H1 (cell line): Measurements from ENCODE around the gene ELMO1. TPM values are rescaled to one million over a fixed set of nuclear protein-coding genes. Genes with fewer than 3 reads are reported as not detected.

ENCODE experiments used
- CTCF ChIA-PET: fragments of 300-600 bp; sonication (Branson Sonifier 250); formaldehyde crosslinking; loops from one replicate; lab custom pipeline; 2021; ENCODE audit not compliant: partially characterized antibody; lab: Charles Lee
- POLR2A ChIA-PET: fragments of 300-600 bp; sonication (Branson Sonifier 250); formaldehyde crosslinking; loops from one replicate; lab custom pipeline; 2021; ENCODE audit warnings: inconsistent platforms; ENCODE audit not compliant: partially characterized antibody; lab: Charles Lee
- DNase-seq, 2 experiments: peaks; one replicate each; pipeline versions ENCODE4 v3.0.0 to v3.0.0-alpha.2; 2010 to 2022; ENCODE audit warnings: low spot score in 2 of 2, low read depth in 1 of 2, mixed read lengths in 1 of 2
- FAIRE-seq: peaks from 2 replicates; lab custom pipeline; 2011; peaks lifted over from hg19 to GRCh38; lab: Jason Lieb, UNC
- H2AFZ ChIP-seq: 2 replicates; pipeline ENCODE4 v1.8.1; 2012; ENCODE audit warnings: low read length, inconsistent platforms
- H2AK5ac ChIP-seq: 2 replicates; pipeline ENCODE4 v1.6.1; 2013; ENCODE audit warnings: low read depth, low read length
- H2BK120ac ChIP-seq: replicated peaks from 2 replicates; pipeline ENCODE3; 2013; ENCODE audit warnings: low read depth, low read length, inconsistent platforms
- H2BK12ac ChIP-seq: 2 replicates; pipeline ENCODE4 v1.6.1; 2013; ENCODE audit warnings: low read depth, low read length
- H2BK15ac ChIP-seq: 2 replicates; pipeline ENCODE4 v1.6.1; 2013; ENCODE audit warnings: low read length
- H2BK20ac ChIP-seq: 2 replicates; pipeline ENCODE4 v1.6.1; 2013; ENCODE audit warnings: low read length
- H2BK5ac ChIP-seq: 2 replicates; pipeline ENCODE4 v1.6.1; 2013; ENCODE audit warnings: low read depth, low read length
- H3K14ac ChIP-seq: 2 replicates; pipeline ENCODE4 v1.6.1; 2013; ENCODE audit warnings: inconsistent platforms; ENCODE audit not compliant: insufficient read length
- H3K18ac ChIP-seq: 2 replicates; pipeline ENCODE4 v1.6.1; 2013; ENCODE audit warnings: low read length; ENCODE audit errors: extremely low read depth
- H3K23ac ChIP-seq: 2 replicates; pipeline ENCODE4 v1.6.1; 2013; ENCODE audit warnings: inconsistent platforms; ENCODE audit not compliant: insufficient read length
- H3K23me2 ChIP-seq: 2 replicates; pipeline ENCODE4 v1.6.1; 2013; ENCODE audit warnings: low read depth, low read length
- H3K27ac ChIP-seq: 2 replicates; pipeline ENCODE4 v1.6.1; 2011; ENCODE audit warnings: low read depth, low read length, inconsistent platforms
- H3K27me3 ChIP-seq, 4 experiments: replicated peaks in 1 of 4; 1 replicate in 1 of 4; 2 replicates in 3 of 4; pipeline versions ENCODE4 v1.6.1 to v1.8.1; 2011 to 2013; ENCODE audit warnings: low read length in 3 of 4, mild to moderate bottlenecking in 3 of 4, inconsistent platforms in 2 of 4, mixed read lengths in 2 of 4, moderate library complexity in 1 of 4; ENCODE audit not compliant: control insufficient read depth in 3 of 4, insufficient read depth in 3 of 4; ENCODE audit errors: extremely low read depth in 1 of 4
- H3K36me3 ChIP-seq, 4 experiments: 2 replicates each; pipeline versions ENCODE4 v1.6.1 to v1.8.1; 2011 to 2013; ENCODE audit warnings: mild to moderate bottlenecking in 4 of 4, low read length in 3 of 4, moderate library complexity in 2 of 4, control low read depth in 1 of 4, inconsistent platforms in 1 of 4; ENCODE audit not compliant: insufficient read depth in 4 of 4, control insufficient read depth in 2 of 4
- H3K4ac ChIP-seq: replicated peaks from 2 replicates; pipeline ENCODE3; 2013; ENCODE audit warnings: low read length, low read depth, mixed read lengths, inconsistent platforms; ENCODE audit not compliant: insufficient read length
- H3K4me1 ChIP-seq, 4 experiments: replicated peaks in 1 of 4; 1 replicate in 1 of 4; 2 replicates in 3 of 4; pipeline versions ENCODE4 v1.6.1 to v1.8.1; 2011 to 2013; ENCODE audit warnings: low read length in 3 of 4, inconsistent platforms in 2 of 4, mixed read lengths in 1 of 4; ENCODE audit not compliant: insufficient read depth in 4 of 4, control insufficient read depth in 3 of 4
- H3K4me2 ChIP-seq, 2 experiments: 2 replicates each; pipeline versions ENCODE4 v1.6.1 to v1.8.1; 2011 to 2013; ENCODE audit warnings: low read depth in 2 of 2, low read length in 2 of 2, control low read depth in 1 of 2, inconsistent platforms in 1 of 2, mild to moderate bottlenecking in 1 of 2; ENCODE audit not compliant: insufficient read depth in 1 of 2
- H3K4me3 ChIP-seq, 4 experiments: fragments of 200-600, 300-600 bp in 1 of 4; sonication (generic), shearing (Covaris generic), sonication (Bioruptor Twin) in 1 of 4; 2 replicates each; pipeline versions ENCODE4 v1.5.1 to v1.8.1; 2011 to 2016; ENCODE audit warnings: low read length in 4 of 4, low read depth in 3 of 4, control low read depth in 2 of 4, inconsistent platforms in 2 of 4, mild to moderate bottlenecking in 2 of 4, mixed read lengths in 1 of 4, moderate library complexity in 1 of 4; ENCODE audit not compliant: insufficient read depth in 2 of 4; ENCODE audit errors: extremely low read depth in 1 of 4
- H3K56ac ChIP-seq: replicated peaks from 2 replicates; pipeline ENCODE3; 2013; ENCODE audit warnings: low read depth, mild to moderate bottlenecking, mixed read lengths, low read length, inconsistent platforms; ENCODE audit not compliant: insufficient read length
- H3K79me1 ChIP-seq: 2 replicates; pipeline ENCODE4 v1.6.1; 2013; ENCODE audit warnings: low read depth, low read length, control low read depth
- H3K79me2 ChIP-seq, 2 experiments: 2 replicates each; pipeline versions ENCODE4 v1.6.1 to v1.8.1; 2012 to 2013; ENCODE audit warnings: low read length in 2 of 2, mild to moderate bottlenecking in 2 of 2, inconsistent platforms in 1 of 2; ENCODE audit not compliant: insufficient read depth in 2 of 2, control insufficient read depth in 1 of 2
- H3K9ac ChIP-seq, 4 experiments: replicated peaks in 1 of 4; 1 replicate in 1 of 4; 2 replicates in 3 of 4; pipeline versions ENCODE4 v1.6.1 to v1.8.1; 2011 to 2013; ENCODE audit warnings: low read depth in 3 of 4, low read length in 3 of 4, control low read depth in 2 of 4, mild to moderate bottlenecking in 2 of 4, moderate library complexity in 2 of 4, inconsistent platforms in 1 of 4; ENCODE audit errors: extremely low read depth in 1 of 4
- H3K9me3 ChIP-seq, 2 experiments: 2 replicates each; pipeline versions ENCODE4 v1.6.1 to v1.8.1; 2012 to 2013; ENCODE audit warnings: mild to moderate bottlenecking in 2 of 2, moderate library complexity in 2 of 2, control low read depth in 1 of 2, inconsistent platforms in 1 of 2, low read depth in 1 of 2, low read length in 1 of 2, mixed read lengths in 1 of 2; ENCODE audit not compliant: insufficient read depth in 2 of 2
- H4K20me1 ChIP-seq, 2 experiments: replicated peaks in 1 of 2; 2 replicates each; pipeline versions ENCODE3 to v1.8.1; 2011 to 2013; ENCODE audit warnings: inconsistent platforms in 2 of 2, low read length in 2 of 2, mild to moderate bottlenecking in 1 of 2; ENCODE audit not compliant: insufficient read depth in 2 of 2, control insufficient read depth in 1 of 2
- H4K5ac ChIP-seq: 2 replicates; pipeline ENCODE4 v1.6.1; 2013; ENCODE audit warnings: low read length, low read depth, mixed read lengths, inconsistent platforms; ENCODE audit not compliant: insufficient read length
- H4K8ac ChIP-seq: 2 replicates; pipeline ENCODE4 v1.8.0; 2013; ENCODE audit warnings: mild to moderate bottlenecking, moderate library complexity, low read length, inconsistent platforms; ENCODE audit not compliant: insufficient read depth; ENCODE audit errors: extremely low read depth
- H4K91ac ChIP-seq: replicated peaks from 2 replicates; pipeline ENCODE3; 2013; ENCODE audit warnings: low read length, mixed read lengths, inconsistent platforms; ENCODE audit not compliant: insufficient read length
- BRCA1 ChIP-seq: IDR thresholded peaks from 2 replicates; pipeline ENCODE4 v1.6.1; 2012; ENCODE audit warnings: low read depth, low read length, improper control_type of control experiment
- CREB1 ChIP-seq: IDR thresholded peaks from 2 replicates; pipeline ENCODE4 v1.6.1; 2012; ENCODE audit warnings: inconsistent platforms
- EP300 ChIP-seq, 2 experiments: IDR thresholded peaks; 1 replicate in 1 of 2; 2 replicates in 1 of 2; pipeline ENCODE4 v1.6.1; 2011 to 2012; ENCODE audit warnings: low read depth in 2 of 2, low read length in 2 of 2, mild to moderate bottlenecking in 2 of 2, borderline replicate concordance in 1 of 2, inconsistent platforms in 1 of 2, moderate library complexity in 1 of 2
- HDAC2 ChIP-seq, 2 experiments: fragments of 300-600 bp in 1 of 2; sonication (generic) in 1 of 2; IDR thresholded peaks; 2 replicates each; pipeline ENCODE4 v1.6.1; 2011 to 2012; ENCODE audit warnings: low read depth in 2 of 2, low read length in 2 of 2, mild to moderate bottlenecking in 2 of 2, moderate library complexity in 2 of 2, borderline replicate concordance in 1 of 2, inconsistent platforms in 1 of 2
- HDAC6 ChIP-seq: IDR thresholded peaks from one replicate; pipeline ENCODE4 v1.7.1; 2012; ENCODE audit warnings: low read depth, mild to moderate bottlenecking, inconsistent platforms, low read length, moderate library complexity
- SAP30 ChIP-seq: fragments of 300-600 bp; sonication (generic); IDR thresholded peaks from 2 replicates; pipeline ENCODE4 v1.7.1; 2012; ENCODE audit warnings: low read length, moderate library complexity, mild to moderate bottlenecking, inconsistent platforms; ENCODE audit not compliant: insufficient read depth, insufficient replicate concordance
- SP4 ChIP-seq: IDR thresholded peaks from 2 replicates; pipeline ENCODE4 v1.6.1; 2012; ENCODE audit warnings: low read length, inconsistent platforms
- WGBS, 2 experiments: shearing (Covaris generic) in 1 of 2; methylation state at CpG; one replicate each; pipeline versions ENCODE4 v1.1.6 to v1.1.7; 2013 to 2015; ENCODE audit warnings: low lambda C conversion rate in 2 of 2, mixed read lengths in 2 of 2, inconsistent platforms in 1 of 2, low coverage in 1 of 2, missing lambda C conversion rate in 1 of 2; ENCODE audit not compliant: insufficient replicate concordance in 2 of 2, insufficient coverage in 1 of 2, insufficient read length in 1 of 2; ENCODE audit errors: extremely low coverage in 1 of 2, missing lambda C conversion rate in 1 of 2; 5-methylcytosine and 5-hydroxymethylcytosine counted together
- polyA plus RNA-seq, 7 experiments: library from polyadenylated mRNA; depleted of rRNA in 3 of 7; stranded (reverse) in 5 of 7; unstranded in 2 of 7; fragments of >200 nt in 5 of 7; fragments of 200-250 nt in 2 of 7; gene quantifications; 1 replicate in 5 of 7; 2 replicates in 1 of 7; 4 replicates in 1 of 7; pipeline versions ENCODE4 v1.2.1 to v1.2.3, GENCODE V29; 2011 to 2013; ENCODE audit warnings: missing spikeins in 2 of 7, mixed read lengths in 2 of 7
- total RNA-seq: library from RNA; stranded (reverse); fragmentation: NEBNext Ultra II Directional; extraction: Animal tissue kit (Norgen Biotek cat#: 25700); gene quantifications from 2 replicates; pipeline ENCODE4 v1.2.1, GENCODE V29; 2021
- TF ChIP-seq, protein P1 (sequence below), 3 experiments: IDR thresholded peaks; 1 replicate in 2 of 3; 2 replicates in 1 of 3; pipeline versions ENCODE4 v1.5.1 to v1.6.1; 2011; ENCODE audit warnings: low read length in 3 of 3, mild to moderate bottlenecking in 3 of 3, inconsistent platforms in 2 of 3, low read depth in 1 of 3, moderate library complexity in 1 of 3; ENCODE audit not compliant: insufficient read depth in 1 of 3; ENCODE audit errors: control extremely low read depth in 1 of 3

ELMO1 gene
- total and polyA plus RNA-seq, 2 of the 8 experiments (the other 6 are each of a cell fraction or from before 2014, with no cell fraction given) = 18.4 to 21.0 TPM

GRCh38 chr7:36906956-36907635 lies 541.6 kb downstream of the ELMO1 start:
- no peak overlapping the region for H2BK20ac ChIP-seq
- POLR2A ChIA-PET = no interaction called here
- 85% methylated on average over 3 of the region's 3 CpGs; no CpG with 5 or more reads in 1 of the 2 experiments for WGBS, 2 experiments

More at GRCh38 chr7:36906956-36907635, 541.6 kb downstream of the ELMO1 start:
- H3K23ac ChIP-seq = no peak overlapping the region
- H3K9me3 ChIP-seq = no peaks in the 10 kb centered on the region
- H3K23me2 ChIP-seq = no peaks in the 10 kb centered on the region
- H3K27me3 ChIP-seq = no peaks in the 10 kb centered on the region
- DNase-seq = no peak
- peaks cover 0 to 4% (median 0%) of the 10 kb centered on the region in 4 experiments; a peak in 1 of 7 replicates for H3K4me1 ChIP-seq
- no peak overlapping the region for H3K18ac ChIP-seq
- no peak overlapping the region for H2BK5ac ChIP-seq
- TF ChIP-seq SP4 (no peak), HDAC2 (IDR thresholded peaks at IDR 0.05; ENCODE audit: borderline replicate concordance in 1 of 2, low read depth in 2 of 2, low read length in 2 of 2) (no peak), HDAC6 (no peak), SAP30 (no peak), EP300 (IDR thresholded peaks at IDR 0.05; ENCODE audit: borderline replicate concordance in 1 of 2, low read depth in 2 of 2, low read length in 2 of 2) (no peak), BRCA1 (no peak), CREB1 (no peak)
- TF ChIP-seq, protein P1, sequence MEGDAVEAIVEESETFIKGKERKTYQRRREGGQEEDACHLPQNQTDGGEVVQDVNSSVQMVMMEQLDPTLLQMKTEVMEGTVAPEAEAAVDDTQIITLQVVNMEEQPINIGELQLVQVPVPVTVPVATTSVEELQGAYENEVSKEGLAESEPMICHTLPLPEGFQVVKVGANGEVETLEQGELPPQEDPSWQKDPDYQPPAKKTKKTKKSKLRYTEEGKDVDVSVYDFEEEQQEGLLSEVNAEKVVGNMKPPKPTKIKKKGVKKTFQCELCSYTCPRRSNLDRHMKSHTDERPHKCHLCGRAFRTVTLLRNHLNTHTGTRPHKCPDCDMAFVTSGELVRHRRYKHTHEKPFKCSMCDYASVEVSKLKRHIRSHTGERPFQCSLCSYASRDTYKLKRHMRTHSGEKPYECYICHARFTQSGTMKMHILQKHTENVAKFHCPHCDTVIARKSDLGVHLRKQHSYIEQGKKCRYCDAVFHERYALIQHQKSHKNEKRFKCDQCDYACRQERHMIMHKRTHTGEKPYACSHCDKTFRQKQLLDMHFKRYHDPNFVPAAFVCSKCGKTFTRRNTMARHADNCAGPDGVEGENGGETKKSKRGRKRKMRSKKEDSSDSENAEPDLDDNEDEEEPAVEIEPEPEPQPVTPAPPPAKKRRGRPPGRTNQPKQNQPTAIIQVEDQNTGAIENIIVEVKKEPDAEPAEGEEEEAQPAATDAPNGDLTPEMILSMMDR (IDR thresholded peaks at IDR 0.05; ENCODE audit: control extremely low read depth in 1 of 3, insufficient read depth in 1 of 3, low read depth in 1 of 3, low read length in 3 of 3) = no peak
- TF ChIP-seq, all 59 proteins: peak for 0
- Histone ChIP-seq H2AK5ac (no peak overlapping the region), H3K9ac (no peak overlapping the region), H4K5ac (no peak overlapping the region), H3K79me1 (no peaks in the 10 kb centered on the region), H3K36me3 (no peaks in the 10 kb centered on the region), H3K14ac (no peak overlapping the region), H3K56ac (no peak overlapping the region), H2AFZ (no peak overlapping the region), H2BK12ac (no peak overlapping the region), H2BK120ac (no peak overlapping the region), H4K91ac (no peak overlapping the region), H3K27ac (no peak overlapping the region), H3K4me3 (no peak overlapping the region), H4K20me1 (no peaks in the 10 kb centered on the region), H3K79me2 (no peaks in the 10 kb centered on the region), H4K8ac (no peak overlapping the region), H3K4me2 (no peak overlapping the region), H3K4ac (no peak overlapping the region), H2BK15ac (no peak overlapping the region)
- CTCF ChIA-PET = no interaction called here
- FAIRE-seq = no peak
